IMR-90 (cell line): ENCODE results near the gene VOPP1. TPM values are rescaled to one million over a fixed set of nuclear protein-coding genes. Genes with fewer than 3 reads are reported as not detected.

ENCODE experiments used
- ATAC-seq: fragments of 200-7000 bp; cut with Tn5 transposase; 2 replicates; pipeline ENCODE4 v1.9.1; 2020; ENCODE audit warnings: low read depth, mild to moderate bottlenecking, moderate library complexity
- BruUV-seq: library from RNA; stranded (reverse); fragments of 400-500 nt; replicated peaks from 2 replicates; lab custom pipeline; 2021; lab: Mats Ljungman, UMichigan
- CTCF ChIA-PET: fragments of 300-600 bp; formaldehyde crosslinking; extraction: SDS; loops from one replicate; lab custom pipeline; 2021; ENCODE audit warnings: antibody characterized with exemption; lab: Yijun Ruan, JAX
- POLR2A ChIA-PET: fragments of 300-600 bp; sonication (Branson Sonifier 250); formaldehyde crosslinking; loops from one replicate; lab custom pipeline; 2022; ENCODE audit warnings: antibody characterized with exemption; ENCODE audit not compliant: unreplicated experiment; lab: Charles Lee
- DNase-seq: peaks from one replicate; pipeline ENCODE4 v3.0.0; 2013
- H2AFZ ChIP-seq: replicated peaks from 2 replicates; pipeline ENCODE3; 2013; ENCODE audit warnings: low read length, mild to moderate bottlenecking; ENCODE audit not compliant: poor library complexity
- H2AK5ac ChIP-seq: 2 replicates; pipeline ENCODE4 v1.6.1; 2013; ENCODE audit warnings: low read depth, low read length, inconsistent platforms
- H2AK9ac ChIP-seq: replicated peaks from 2 replicates; pipeline ENCODE3; 2013; ENCODE audit warnings: mild to moderate bottlenecking, low read depth, low read length, moderate library complexity; ENCODE audit not compliant: poor library complexity
- H2BK120ac ChIP-seq: 2 replicates; pipeline ENCODE4 v1.6.1; 2013; ENCODE audit warnings: low read depth, low read length, inconsistent platforms
- H2BK15ac ChIP-seq: 3 replicates; pipeline ENCODE4 v1.6.1; 2013; ENCODE audit warnings: low read depth, low read length, inconsistent platforms
- H2BK20ac ChIP-seq: 2 replicates; pipeline ENCODE4 v1.6.1; 2013; ENCODE audit warnings: low read depth, mild to moderate bottlenecking, inconsistent platforms, low read length, moderate library complexity
- H2BK5ac ChIP-seq: 2 replicates; pipeline ENCODE4 v1.6.1; 2013; ENCODE audit warnings: mild to moderate bottlenecking, low read depth, low read length, inconsistent platforms; ENCODE audit not compliant: poor library complexity, severe bottlenecking
- H3K14ac ChIP-seq: replicated peaks from 2 replicates; pipeline ENCODE4 v1.6.1; 2013; ENCODE audit warnings: low read depth, low read length, inconsistent platforms
- H3K18ac ChIP-seq: 2 replicates; pipeline ENCODE4 v1.6.1; 2013; ENCODE audit warnings: low read depth, low read length, control low read depth
- H3K23ac ChIP-seq: 2 replicates; pipeline ENCODE4 v1.6.1; 2013; ENCODE audit warnings: low read depth, low read length, inconsistent platforms
- H3K27ac ChIP-seq: 2 replicates; pipeline ENCODE4 v1.5.1; 2013; ENCODE audit warnings: mild to moderate bottlenecking, control low read depth, low read length; ENCODE audit not compliant: insufficient read depth
- H3K27me3 ChIP-seq: 2 replicates; pipeline ENCODE4 v1.6.1; 2013; ENCODE audit warnings: low read length; ENCODE audit not compliant: control insufficient read depth, insufficient read depth
- H3K36me3 ChIP-seq: 2 replicates; pipeline ENCODE4 v1.6.1; 2013; ENCODE audit warnings: low read length, mixed read lengths; ENCODE audit not compliant: control insufficient read depth, insufficient read depth
- H3K4ac ChIP-seq: 2 replicates; pipeline ENCODE4 v1.6.1; 2013; ENCODE audit warnings: low read depth, low read length, inconsistent platforms
- H3K4me1 ChIP-seq: 2 replicates; pipeline ENCODE4 v1.6.1; 2013; ENCODE audit warnings: low read length, mixed read lengths; ENCODE audit not compliant: control insufficient read depth, insufficient read depth
- H3K4me2 ChIP-seq: 2 replicates; pipeline ENCODE4 v1.6.1; 2013; ENCODE audit warnings: low read depth, mild to moderate bottlenecking, control low read depth, low read length, moderate library complexity
- H3K4me3 ChIP-seq: 2 replicates; pipeline ENCODE4 v1.5.1; 2013; ENCODE audit warnings: low read depth, mild to moderate bottlenecking, control low read depth, low read length, moderate library complexity; ENCODE audit not compliant: insufficient read depth
- H3K56ac ChIP-seq: 2 replicates; pipeline ENCODE4 v1.6.1; 2013; ENCODE audit warnings: low read length, inconsistent platforms; ENCODE audit not compliant: insufficient read depth; ENCODE audit errors: extremely low read depth
- H3K79me1 ChIP-seq, 2 experiments: 2 replicates each; pipeline ENCODE4 v1.6.1; 2013; ENCODE audit warnings: low read length in 2 of 2, inconsistent platforms in 1 of 2, low read depth in 1 of 2
- H3K9ac ChIP-seq: 2 replicates; pipeline ENCODE4 v1.6.1; 2013; ENCODE audit warnings: low read depth, low read length, control low read depth
- H3K9me1 ChIP-seq: 2 replicates; pipeline ENCODE4 v1.6.1; 2013; ENCODE audit warnings: low read length, inconsistent platforms; ENCODE audit not compliant: insufficient read depth
- H3K9me3 ChIP-seq: 2 replicates; pipeline ENCODE4 v1.6.1; 2013; ENCODE audit warnings: low read length; ENCODE audit not compliant: control insufficient read depth, insufficient read depth
- H4K20me1 ChIP-seq: 2 replicates; pipeline ENCODE4 v1.6.1; 2013; ENCODE audit warnings: low read length, inconsistent platforms; ENCODE audit not compliant: insufficient read depth
- H4K5ac ChIP-seq: 2 replicates; pipeline ENCODE4 v1.6.1; 2013; ENCODE audit warnings: mild to moderate bottlenecking, low read depth, low read length, control low read depth
- H4K8ac ChIP-seq, 2 experiments: 2 replicates each; pipeline ENCODE4 v1.6.1; 2013; ENCODE audit warnings: low read depth in 2 of 2, low read length in 2 of 2, control low read depth in 1 of 2, inconsistent platforms in 1 of 2
- H4K91ac ChIP-seq: 2 replicates; pipeline ENCODE4 v1.6.1; 2013; ENCODE audit warnings: low read depth, low read length, inconsistent platforms; ENCODE audit not compliant: insufficient read depth
- BHLHE40 ChIP-seq: fragments of 150-350 bp; IDR thresholded peaks from 2 replicates; pipeline ENCODE4 v1.6.1; 2016; ENCODE audit warnings: mild to moderate bottlenecking, low read depth, low read length
- CHD1 ChIP-seq: IDR thresholded peaks from 2 replicates; pipeline ENCODE4 v1.6.1; 2012; ENCODE audit warnings: low read depth, low read length, improper control_type of control experiment
- ELK1 ChIP-seq: fragments of 150-350 bp; IDR thresholded peaks from 2 replicates; pipeline ENCODE4 v1.6.1; 2016; ENCODE audit warnings: low read depth, mild to moderate bottlenecking, low read length, moderate library complexity, borderline replicate concordance
- FOS ChIP-seq: fragments of 150-350 bp; IDR thresholded peaks from 2 replicates; pipeline ENCODE4 v1.6.1; 2016; ENCODE audit warnings: low read depth, low read length
- MAFK ChIP-seq: IDR thresholded peaks from 2 replicates; pipeline ENCODE4 v1.6.1; 2012; ENCODE audit warnings: low read depth, low read length, improper control_type of control experiment
- MXI1 ChIP-seq: IDR thresholded peaks from 2 replicates; pipeline ENCODE4 v1.6.1; 2012; ENCODE audit warnings: low read depth, mild to moderate bottlenecking, low read length, moderate library complexity, borderline replicate concordance
- NFE2L2 ChIP-seq: fragments of 150-350 bp; IDR thresholded peaks from 2 replicates; pipeline ENCODE4 v1.6.1; 2016; ENCODE audit warnings: low read depth, mild to moderate bottlenecking, low read length
- RCOR1 ChIP-seq: IDR thresholded peaks from 2 replicates; pipeline ENCODE4 v1.6.1; 2012; ENCODE audit warnings: mild to moderate bottlenecking, low read length, improper control_type of control experiment; ENCODE audit not compliant: insufficient replicate concordance
- RFX5 ChIP-seq: IDR thresholded peaks from 2 replicates; pipeline ENCODE4 v1.8.0; 2012; ENCODE audit warnings: low read depth, mild to moderate bottlenecking, low read length, moderate library complexity
- WGBS, 2 experiments: methylation state at CpG; one replicate each; pipeline versions ENCODE4 v1.1.5 to v1.1.7; 2013; ENCODE audit warnings: missing lambda C conversion rate in 2 of 2; ENCODE audit not compliant: insufficient read length in 1 of 2; ENCODE audit errors: extremely low coverage in 2 of 2; 5-methylcytosine and 5-hydroxymethylcytosine counted together
- dilution Hi-C: fragments of 300-500 bp; cut with HindIII; formaldehyde crosslinking; loops from one replicate; pipeline ENCODE4 v1.14.3; 2018; ENCODE audit warnings: low sequenced_read_pairs; ENCODE audit not compliant: unreplicated experiment
- in situ Hi-C: fragments of 300-500 bp; cut with MboI; formaldehyde crosslinking; loops from 3 replicates; pipeline ENCODE4 v1.14.3; 2019; ENCODE audit warnings: low sequenced_read_pairs, inconsistent platforms, mixed read lengths
- intact Hi-C: fragments of 100-400 bp; cut with micrococcal nuclease; formaldehyde crosslinking; loops from 2 replicates; pipeline ENCODE4 v1.10.0; 2022
- polyA plus RNA-seq, 3 experiments: library from polyadenylated mRNA; depleted of rRNA; stranded (reverse); fragments of >200 nt; gene quantifications; 2 replicates each; pipeline ENCODE4 v1.2.3, GENCODE V29; 2012; ENCODE audit warnings: low replicate concordance in 1 of 3
- total RNA-seq: library from RNA; depleted of rRNA; stranded (reverse); fragments of >200 nt; gene quantifications from 2 replicates; pipeline ENCODE4 v1.2.3, GENCODE V29; 2012

Gene VOPP1
- total and polyA plus RNA-seq, 2 of the 4 experiments (the other 2 are of a cell fraction), result 60.2 to 94.5 TPM

GRCh38 chr7:55494951-55495350, 77.4 kb downstream of the VOPP1 start:
- DNase-seq (no peak), ATAC-seq (no peak)
- no peak overlapping the region for H4K91ac ChIP-seq
- no peak overlapping the region for H2AFZ ChIP-seq
- peaks cover 22 to 67% of the 10 kb centered on the region in 2 experiments for H3K79me1 ChIP-seq
- dilution Hi-C loops, result no loop called here
- no peak overlapping the region for H3K23ac ChIP-seq
- no peak overlapping the region for H3K4me2 ChIP-seq
- H3K4me3 ChIP-seq, result no peak overlapping the region
- no peak overlapping the region for H2BK20ac ChIP-seq
- no peak overlapping the region for H2BK15ac ChIP-seq
- H3K18ac ChIP-seq, result no peak overlapping the region
- H3K4me1 ChIP-seq, result peaks cover 2% of the 10 kb centered on the region; the same call in 1 of the 2 replicates
- H3K36me3 ChIP-seq, result peaks cover 25% of the 10 kb centered on the region
- H4K8ac ChIP-seq, result no peak overlapping the region
- H3K27me3 ChIP-seq, result no peaks in the 10 kb centered on the region
- no TSS peak for BruUV-seq
- CTCF ChIA-PET, result no interaction called here
- no peaks in the 10 kb centered on the region for H3K9me3 ChIP-seq
- POLR2A ChIA-PET, result no interaction called here
- no peak overlapping the region for H3K14ac ChIP-seq
- WGBS, 2 experiments, result 100% methylated on average over 2 of the region's 5 CpGs; no CpG with 5 or more reads in 1 of the 2 experiments
- no peak overlapping the region for H3K9ac ChIP-seq
- intact Hi-C loops, result no loop called here
- H2AK9ac ChIP-seq, result no peak overlapping the region
- H3K27ac ChIP-seq, result no peak overlapping the region
- peaks cover 30% of the 10 kb centered on the region for H4K20me1 ChIP-seq
- TF ChIP-seq ELK1 (no peak), RFX5 (no peak), FOS (no peak), RCOR1 (no peak), BHLHE40 (no peak), MXI1 (no peak), CHD1 (no peak), NFE2L2 (no peak), MAFK (no peak)
- H4K5ac ChIP-seq, result no peak overlapping the region
- no peak overlapping the region for H2AK5ac ChIP-seq
- peaks cover 8% of the 10 kb centered on the region; the same call in 1 of the 2 replicates for H3K9me1 ChIP-seq
- H3K56ac ChIP-seq, result no peak overlapping the region
- in situ Hi-C loops, result no loop called here
- no peak overlapping the region for H3K4ac ChIP-seq
- H2BK5ac ChIP-seq, result no peak overlapping the region
- no peak overlapping the region for H2BK120ac ChIP-seq
